Rectal smooth muscle tissue (tissue), 1 donor: ENCODE results near the gene OR10V1.

ENCODE experiments used
- H3K27ac ChIP-seq: one replicate; pipeline ENCODE4 v1.7.0; 2013; ENCODE audit warnings: low read depth, low read length, inconsistent platforms
- H3K27me3 ChIP-seq: one replicate; pipeline ENCODE4 v1.7.0; 2013; ENCODE audit warnings: low read length; ENCODE audit not compliant: control insufficient read depth, insufficient read depth
- H3K36me3 ChIP-seq: one replicate; pipeline ENCODE4 v1.7.0; 2013; ENCODE audit warnings: low read length; ENCODE audit not compliant: control insufficient read depth, insufficient read depth
- H3K4me1 ChIP-seq: one replicate; pipeline ENCODE4 v1.7.0; 2013; ENCODE audit warnings: low read length; ENCODE audit not compliant: control insufficient read depth, insufficient read depth
- H3K4me3 ChIP-seq: one replicate; pipeline ENCODE4 v1.7.0; 2013; ENCODE audit warnings: low read length
- H3K9ac ChIP-seq: one replicate; pipeline ENCODE4 v1.7.0; 2013; ENCODE audit warnings: low read length

The OR10V1 gene

GRCh38 chr11:59746111-59746510 is 32.5 kb upstream of the OR10V1 start:
- no peak overlapping the region for H3K27ac ChIP-seq
- no peak overlapping the region for H3K4me3 ChIP-seq
- H3K4me1 ChIP-seq = no peaks in the 10 kb centered on the region
- no peaks in the 10 kb centered on the region for H3K27me3 ChIP-seq
- no peak overlapping the region for H3K9ac ChIP-seq
- no peaks in the 10 kb centered on the region for H3K36me3 ChIP-seq

GRCh38 chr11:59730896-59731565 is 17.4 kb upstream of the OR10V1 start:
- H3K27me3 ChIP-seq = no peaks in the 10 kb centered on the region
- no peak overlapping the region for H3K27ac ChIP-seq
- no peak overlapping the region for H3K9ac ChIP-seq
- no peaks in the 10 kb centered on the region for H3K4me1 ChIP-seq
- H3K4me3 ChIP-seq = no peak overlapping the region
- H3K36me3 ChIP-seq = no peaks in the 10 kb centered on the region

GRCh38 chr11:59729834-59730233 is 16.2 kb upstream of the OR10V1 start:
- H3K27ac ChIP-seq = no peak overlapping the region

GRCh38 chr11:59728913-59729312 is 15.3 kb upstream of the OR10V1 start:
- no peaks in the 10 kb centered on the region for H3K27me3 ChIP-seq
- H3K27ac ChIP-seq = no peak overlapping the region
- H3K4me3 ChIP-seq = no peak overlapping the region

More at GRCh38 chr11:59729834-59730233, 16.2 kb upstream of the OR10V1 start:
- no peaks in the 10 kb centered on the region for H3K27me3 ChIP-seq
- H3K4me1 ChIP-seq = no peaks in the 10 kb centered on the region
- H3K4me3 ChIP-seq = no peak overlapping the region
- H3K9ac ChIP-seq = no peak overlapping the region
- H3K36me3 ChIP-seq = no peaks in the 10 kb centered on the region

GRCh38 chr11:59728154-59728553 is 14.5 kb upstream of the OR10V1 start:
- H3K36me3 ChIP-seq = no peaks in the 10 kb centered on the region
- H3K27ac ChIP-seq = no peak overlapping the region
- H3K9ac ChIP-seq = no peak overlapping the region
- no peak overlapping the region for H3K4me3 ChIP-seq
- H3K4me1 ChIP-seq = no peaks in the 10 kb centered on the region
- no peaks in the 10 kb centered on the region for H3K27me3 ChIP-seq

More at GRCh38 chr11:59728913-59729312, 15.3 kb upstream of the OR10V1 start:
- H3K36me3 ChIP-seq = no peaks in the 10 kb centered on the region
- no peaks in the 10 kb centered on the region for H3K4me1 ChIP-seq
- no peak overlapping the region for H3K9ac ChIP-seq

- Histone ChIP-seq H3K36me3 (no peaks in the 10 kb centered on the region), H3K27ac (no peak overlapping the region), H3K9ac (no peak overlapping the region), H3K4me3 (no peak overlapping the region), H3K27me3 (no peaks in the 10 kb centered on the region), H3K4me1 (no peaks in the 10 kb centered on the region)
These were observed 13.8 kb upstream of the OR10V1 start for GRCh38 chr11:59727426-59727825.

GRCh38 chr11:59724066-59724465 is 10.4 kb upstream of the OR10V1 start:
- Histone ChIP-seq H3K4me3 (no peak overlapping the region), H3K9ac (no peak overlapping the region), H3K27ac (no peak overlapping the region), H3K4me1 (no peaks in the 10 kb centered on the region), H3K27me3 (no peaks in the 10 kb centered on the region), H3K36me3 (no peaks in the 10 kb centered on the region)

GRCh38 chr11:59719556-59719955 is 5.9 kb upstream of the OR10V1 start:
- Histone ChIP-seq H3K36me3 (no peaks in the 10 kb centered on the region), H3K9ac (no peak overlapping the region), H3K4me1 (no peaks in the 10 kb centered on the region), H3K27ac (no peak overlapping the region), H3K4me3 (no peak overlapping the region), H3K27me3 (no peaks in the 10 kb centered on the region)

- Histone ChIP-seq H3K27ac (no peak overlapping the region), H3K27me3 (no peaks in the 10 kb centered on the region), H3K4me3 (no peak overlapping the region), H3K36me3 (no peaks in the 10 kb centered on the region), H3K9ac (no peak overlapping the region), H3K4me1 (no peaks in the 10 kb centered on the region)
These were observed 2.4 kb upstream of the OR10V1 start for GRCh38 chr11:59716051-59716450.

- Histone ChIP-seq H3K27ac (no peak overlapping the region), H3K27me3 (no peaks in the 10 kb centered on the region), H3K4me1 (no peaks in the 10 kb centered on the region), H3K36me3 (no peaks in the 10 kb centered on the region), H3K9ac (no peak overlapping the region), H3K4me3 (no peak overlapping the region)
These were observed 3.4 kb downstream of the OR10V1 start for GRCh38 chr11:59710136-59710847.

- Histone ChIP-seq H3K4me1 (no peaks in the 10 kb centered on the region), H3K27ac (no peak overlapping the region)
These were observed 5.1 kb downstream of the OR10V1 start for GRCh38 chr11:59708537-59708936.

GRCh38 chr11:59707371-59707770 is 6.3 kb downstream of the OR10V1 start:
- Histone ChIP-seq H3K27me3 (no peaks in the 10 kb centered on the region), H3K36me3 (no peaks in the 10 kb centered on the region), H3K4me1 (no peaks in the 10 kb centered on the region), H3K4me3 (no peak overlapping the region), H3K9ac (no peak overlapping the region), H3K27ac (no peak overlapping the region)

More at GRCh38 chr11:59708537-59708936, 5.1 kb downstream of the OR10V1 start:
- Histone ChIP-seq H3K9ac (no peak overlapping the region), H3K36me3 (no peaks in the 10 kb centered on the region), H3K27me3 (no peaks in the 10 kb centered on the region), H3K4me3 (no peak overlapping the region)
